Measurements from ENCODE around the gene PRDM11.

GRCh38 chr11:45156741-45157140 is 10.3 kb downstream of the PRDM11 start:
- TF ChIP-seq CTCF (IDR thresholded peaks at IDR 0.05): no peak
- no peak for TF ChIP-seq POLR2A (IDR thresholded peaks at IDR 0.05)
